Lower leg skin (tissue), 4 donors: Measurements from ENCODE around the gene HIP1R. TPM values are rescaled to one million over a fixed set of nuclear protein-coding genes. Genes with fewer than 3 reads are reported as not detected.

ENCODE experiments used
- DNase-seq, 2 donors: peaks; one replicate each; pipeline ENCODE4 v3.0.0-alpha.2; 2019; ENCODE audit warnings: low spot score in 2 of 2
- H3K4me3 ChIP-seq: fragments of 200-600 bp; sonication (generic); 2 replicates; pipeline ENCODE4 v1.5.1; 2017; ENCODE audit warnings: mild to moderate bottlenecking, low read depth; ENCODE audit not compliant: poor library complexity, severe bottlenecking
- CTCF ChIP-seq, 3 donors: fragments of 450-650 bp; IDR thresholded peaks; one replicate each; pipeline ENCODE4 v1.5.1; 2016; ENCODE audit warnings: antibody characterized with exemption in 3 of 3, mild to moderate bottlenecking in 3 of 3, moderate library complexity in 2 of 3
- POLR2A ChIP-seq, 2 donors: fragments of 450-650 bp; IDR thresholded peaks; one replicate each; pipeline ENCODE4 v1.6.1; 2016 to 2017; ENCODE audit warnings: antibody characterized with exemption in 2 of 2, mild to moderate bottlenecking in 1 of 2, moderate library complexity in 1 of 2
- WGBS, 2 donors: methylation state at CpG; one replicate each; pipeline ENCODE4 v1.1.5; 2018; 5-methylcytosine and 5-hydroxymethylcytosine counted together
- intact Hi-C: fragments of 100-400 bp; cut with DNase I; formaldehyde crosslinking; loops from one replicate; pipeline ENCODE4 v1.15.0; 2023; ENCODE audit warnings: low total_unique reads
- total RNA-seq, 4 donors: library from RNA; depleted of rRNA; stranded (reverse); fragments of >200 nt; gene quantifications; one replicate each; pipeline ENCODE4 v1.1.0, GENCODE V29; 2016

HIP1R gene
- total RNA-seq, 4 donors from 2014 or later, result 188 to 342 (median 248) TPM

GRCh38 chr12:122908915-122909314 is 73.7 kb downstream of the HIP1R start:
- intact Hi-C loops, result no loop called here
- TF ChIP-seq POLR2A (IDR thresholded peaks at IDR 0.05) (no peak), CTCF (IDR thresholded peaks at IDR 0.05) (no peak)
- WGBS, 2 donors, result 78 to 80% methylated on average over 6 of the region's 6 CpGs
- H3K4me3 ChIP-seq, result no peak overlapping the region
- DNase-seq, result no peak

- intact Hi-C loops, result no loop called here
- no peak for DNase-seq
- WGBS, 2 donors, result 55 to 65% methylated on average over 12 of the region's 12 CpGs
- TF ChIP-seq CTCF (IDR thresholded peaks at IDR 0.05) (no peak), POLR2A (IDR thresholded peaks at IDR 0.05) (no peak)
- H3K4me3 ChIP-seq, result no peak overlapping the region
Measured at GRCh38 chr12:122909442-122910288, 74.4 kb downstream of the HIP1R start.

Other genes starting within 250 kb of the HIP1R start
- gene HCAR2, start 132.1 kb upstream of the HIP1R start, total RNA-seq, result 10 to 100 TPM; 18.3 to 47.2 (median 22.1) TPM
- 10 to 100 TPM in 2 of 4 donors, 1 to 10 TPM in 2; 3.5 to 15.6 (median 10.2) TPM for gene HCAR3, start 118.6 kb upstream of the HIP1R start, total RNA-seq
- gene HCAR1, start 104.6 kb upstream of the HIP1R start, total RNA-seq, result under 1 TPM; 0.15 to 0.39 (median 0.18) TPM
- gene DENR, start 82.6 kb upstream of the HIP1R start, total RNA-seq, result 10 to 100 TPM; 22.1 to 30.4 (median 24.2) TPM
- gene CCDC62, start 60.9 kb upstream of the HIP1R start, total RNA-seq, result under 1 TPM; 0.12 to 0.99 (median 0.85) TPM
- 10 to 100 TPM; 27.7 to 47.8 (median 42.3) TPM for gene VPS37B, start 60.7 kb downstream of the HIP1R start, total RNA-seq
- 10 to 100 TPM in 1 of 4 donors, 1 to 10 TPM in 3; 3.4 to 10.2 (median 7.2) TPM for gene ABCB9, start 131.0 kb downstream of the HIP1R start, total RNA-seq
- gene OGFOD2, start 139.8 kb downstream of the HIP1R start, total RNA-seq, result 10 to 100 TPM in 3 of 4 donors, 1 to 10 TPM in 1; 6.6 to 14.1 (median 13.0) TPM
- 100 to 1,000 TPM; 129 to 188 (median 167) TPM for gene ARL6IP4, start 145.2 kb downstream of the HIP1R start, total RNA-seq